Posterior cingulate gyrus (tissue), 11 donors: ENCODE measurements around the gene MAN1A1.
"Not testable (repeated sequence)": the region's sequence is repeated elsewhere in the genome, so short reads cannot be mapped to it uniquely, and the experiment has no call there.

Experiments
- DNase-seq, 10 donors: peaks; one replicate each; pipeline versions ENCODE4 v3.0.0 to v3.0.0-alpha.2; 2020 to 2021; ENCODE audit warnings: mixed read lengths in 3 of 10
- intact Hi-C: fragments of 100-400 bp; cut with DNase I; formaldehyde crosslinking; loops from one replicate; pipeline ENCODE4 v1.15.1; 2023

MAN1A1 gene

DNA sequence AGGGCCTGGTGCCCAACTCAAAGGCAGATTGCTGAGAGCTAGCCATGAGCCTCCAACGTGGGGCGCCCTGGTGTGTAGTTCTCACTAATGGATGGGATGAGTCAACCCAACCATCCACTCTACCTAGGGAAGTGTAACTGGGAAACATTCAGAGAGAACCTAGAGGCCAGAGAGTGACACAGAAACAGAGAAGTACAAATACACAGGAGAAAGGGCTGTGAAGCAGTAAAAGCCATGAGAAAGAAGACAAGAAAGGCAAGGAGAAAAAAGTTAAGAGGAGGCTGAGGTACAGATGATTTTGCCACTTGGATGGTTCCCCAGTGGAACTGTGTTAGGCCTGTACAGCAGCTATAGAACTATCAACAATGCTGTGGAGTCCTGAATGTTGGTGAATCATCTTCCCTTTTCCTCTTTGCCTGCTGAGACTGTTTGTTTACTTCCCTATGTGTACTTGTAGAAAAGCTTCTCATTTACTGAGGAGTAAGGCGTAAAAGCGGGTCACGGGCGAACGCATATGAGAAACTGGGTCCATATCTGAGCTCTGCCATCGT is 39.0 kb downstream of the MAN1A1 start:
- DNase-seq: no peak
- intact Hi-C loops: no loop called here

GRCh38 chr6:119308991-119309657 is 40.4 kb downstream of the MAN1A1 start:
- intact Hi-C loops: no loop called here
- no peak for DNase-seq

- no peak for DNase-seq
- intact Hi-C loops: no loop called here
Measured at GRCh38 chr6:119308048-119308570, 41.5 kb downstream of the MAN1A1 start.

GRCh38 chr6:119307056-119307455 is 42.5 kb downstream of the MAN1A1 start:
- intact Hi-C loops: no loop called here
- DNase-seq: no peak

- no peak for DNase-seq
- intact Hi-C loops: no loop called here
Measured at GRCh38 chr6:119306396-119306968, 43.1 kb downstream of the MAN1A1 start.

- DNase-seq: no peak
- intact Hi-C loops: no loop called here
Measured at GRCh38 chr6:119303164-119303887, 46.2 kb downstream of the MAN1A1 start.

DNA sequence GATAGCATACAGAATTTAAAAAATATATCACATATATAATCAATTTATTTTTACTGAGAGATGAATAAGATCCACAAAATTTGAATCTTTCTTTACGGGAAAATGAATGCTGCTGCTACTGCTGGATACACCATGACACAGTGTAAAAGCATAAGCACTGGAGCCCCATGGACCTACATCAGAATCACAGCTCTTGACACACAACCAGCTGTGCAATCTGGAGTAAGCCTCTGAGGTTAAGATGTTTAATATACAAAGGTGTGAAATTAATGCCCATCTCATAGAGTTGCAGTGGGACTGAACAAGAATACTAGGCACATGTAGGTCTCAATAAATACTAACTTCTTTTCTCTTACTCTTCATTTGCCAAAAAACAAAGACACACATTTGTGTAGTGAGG is 48.1 kb downstream of the MAN1A1 start:
- no peak for DNase-seq
- intact Hi-C loops: no loop called here

DNA sequence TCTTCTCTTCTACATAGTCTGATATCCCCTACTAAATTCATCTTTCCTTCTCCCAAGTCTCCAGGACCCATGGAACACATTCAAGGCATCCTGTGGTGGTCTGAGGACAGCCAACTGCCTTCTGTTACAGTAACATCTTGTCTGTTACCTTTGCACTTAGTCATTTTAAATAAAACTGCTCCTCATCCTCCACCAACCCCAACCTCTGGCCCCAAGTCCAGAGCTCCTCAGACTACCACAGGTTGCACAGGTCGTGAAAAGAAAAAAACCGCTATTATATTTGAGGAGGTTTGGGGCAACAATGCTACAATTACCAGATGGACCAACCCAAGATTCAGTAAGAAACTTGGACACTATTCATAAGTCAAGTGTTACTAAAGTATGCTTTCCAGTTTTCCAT is 49.9 kb downstream of the MAN1A1 start:
- intact Hi-C loops: no loop called here
- DNase-seq: no peak

- intact Hi-C loops: no loop called here
- no peak for DNase-seq
Measured at GRCh38 chr6:119297049-119297448, 52.5 kb downstream of the MAN1A1 start.

- no peak for DNase-seq
- intact Hi-C loops: no loop called here
Measured at GRCh38 chr6:119296036-119297035, 53.2 kb downstream of the MAN1A1 start.

DNA sequence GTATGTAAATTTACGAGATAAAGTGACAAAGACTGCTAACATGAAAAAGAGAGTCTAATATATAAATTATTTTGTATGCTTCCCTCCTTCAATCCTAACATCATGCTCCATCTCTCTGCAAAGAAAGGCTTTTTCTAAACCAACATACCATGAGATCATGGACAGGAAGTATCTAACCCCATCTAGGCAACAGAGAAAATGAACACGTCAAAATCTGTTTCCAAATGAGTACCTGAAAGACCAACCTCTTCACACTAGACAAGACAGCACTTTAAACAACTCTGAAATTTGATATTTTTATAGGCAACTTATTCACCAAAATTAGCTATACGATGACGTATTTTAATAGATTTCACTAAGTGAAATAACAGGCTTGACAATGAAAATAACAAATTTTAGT is 54.6 kb downstream of the MAN1A1 start:
- intact Hi-C loops: no loop called here

GRCh38 chr6:119291060-119291459 is 58.5 kb downstream of the MAN1A1 start:
- DNase-seq, intact Hi-C loops: not testable (repeated sequence)

More for the DNA sequence above, 54.6 kb downstream of the MAN1A1 start:
- DNase-seq: no peak

GRCh38 chr6:119290306-119290705 is 59.3 kb downstream of the MAN1A1 start:
- intact Hi-C loops: no loop called here
- DNase-seq: no peak

GRCh38 chr6:119289651-119290050 is 59.9 kb downstream of the MAN1A1 start:
- intact Hi-C loops: no loop called here
- DNase-seq: no peak

DNA sequence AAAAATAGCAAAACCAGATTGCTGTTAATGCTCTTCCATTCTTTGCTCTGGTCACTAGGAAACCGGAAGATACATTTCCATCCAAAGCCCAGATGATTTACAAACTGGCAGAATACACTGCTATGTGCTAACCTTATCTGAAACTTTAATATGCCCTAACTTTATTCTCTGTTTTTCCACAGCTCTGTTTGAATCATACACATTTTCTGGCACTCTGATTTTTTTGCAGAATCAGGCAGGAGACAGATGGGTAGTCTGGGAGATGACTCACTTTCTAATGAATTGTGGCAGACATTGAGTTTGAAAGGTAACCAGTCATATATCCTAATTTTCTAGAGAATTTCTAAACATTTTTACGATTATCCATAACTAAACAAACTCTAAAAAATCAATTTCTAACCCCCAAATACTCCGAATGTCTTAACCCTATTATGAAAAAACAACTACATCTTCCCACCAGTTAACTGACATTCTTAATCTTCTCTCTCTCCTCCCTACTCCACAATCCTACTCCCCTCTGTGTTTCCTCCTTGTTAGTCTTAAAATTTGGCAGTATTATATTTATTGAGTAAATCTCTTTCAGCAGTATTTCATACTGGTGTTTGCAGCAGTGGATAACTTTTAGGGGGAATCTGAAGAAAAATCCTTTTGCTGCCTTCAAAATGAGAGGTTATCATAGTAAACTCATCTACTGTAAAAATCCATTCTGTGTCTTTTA is 63.5 kb downstream of the MAN1A1 start:
- DNase-seq: no peak
- intact Hi-C loops: no loop called here

DNA sequence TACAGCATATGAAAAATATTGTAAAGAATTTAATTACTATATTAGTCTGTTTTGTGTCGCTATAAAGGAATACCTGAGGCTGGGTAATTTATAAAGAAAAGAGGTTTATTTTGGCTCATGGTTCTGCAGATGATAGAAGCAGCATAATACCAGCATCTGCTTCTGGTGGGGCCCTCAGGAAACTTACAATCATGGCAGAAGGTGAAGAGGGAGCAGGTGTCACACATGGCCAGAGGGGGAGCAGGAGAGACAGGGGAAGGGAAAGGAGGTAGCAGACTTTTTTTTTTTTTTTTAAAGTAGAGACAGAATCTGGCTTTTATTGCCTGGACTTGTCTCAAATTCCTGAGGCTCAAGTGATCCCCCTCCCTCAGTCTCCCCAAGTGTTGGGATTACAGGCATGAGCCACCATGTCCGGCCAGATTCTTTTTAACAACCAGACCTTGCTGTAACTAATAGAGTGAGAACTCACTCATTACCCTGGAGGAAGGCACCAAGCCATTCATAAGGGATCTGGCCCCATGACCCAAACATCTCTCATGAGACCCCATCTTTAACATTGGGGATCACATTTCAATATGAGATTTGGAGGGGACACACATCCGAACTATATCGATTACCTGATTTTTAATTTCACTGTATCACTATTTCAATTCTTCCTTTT is 64.6 kb downstream of the MAN1A1 start:
- no peak for DNase-seq
- intact Hi-C loops: no loop called here

DNA sequence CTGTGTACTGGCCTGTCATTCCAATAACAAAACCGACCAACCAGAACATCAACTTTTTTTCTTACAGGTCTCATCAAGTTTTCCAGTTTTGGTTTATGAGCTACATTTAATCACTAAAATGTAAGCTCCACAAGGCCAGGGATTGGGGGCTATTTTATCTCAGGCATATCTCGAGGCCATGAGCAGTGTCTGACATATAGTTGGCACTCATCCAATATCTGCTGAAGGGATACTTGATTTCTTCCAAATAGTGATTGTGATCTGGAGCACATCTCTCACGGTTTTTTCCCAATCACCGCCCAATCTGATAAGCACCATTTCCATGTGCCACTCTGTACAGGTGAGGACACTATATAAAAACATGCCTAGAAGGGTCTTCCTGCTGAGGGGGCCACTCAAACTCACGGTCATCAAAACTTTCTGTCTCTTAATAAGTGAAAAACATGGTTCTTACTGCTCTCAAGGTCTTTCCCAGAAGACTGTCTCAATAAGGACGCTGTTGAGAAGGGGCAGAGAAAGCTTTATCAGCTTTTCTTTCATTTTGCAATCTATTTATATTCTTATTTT is 65.5 kb downstream of the MAN1A1 start:
- no peak for DNase-seq
- intact Hi-C loops: no loop called here

GRCh38 chr6:119283214-119283613 is 66.3 kb downstream of the MAN1A1 start:
- intact Hi-C loops: no loop called here
- DNase-seq: no peak

GRCh38 chr6:119280668-119281067 is 68.9 kb downstream of the MAN1A1 start:
- intact Hi-C loops: no loop called here
- DNase-seq: no peak
